ENCODE data around the gene ACTG1.

DNA sequence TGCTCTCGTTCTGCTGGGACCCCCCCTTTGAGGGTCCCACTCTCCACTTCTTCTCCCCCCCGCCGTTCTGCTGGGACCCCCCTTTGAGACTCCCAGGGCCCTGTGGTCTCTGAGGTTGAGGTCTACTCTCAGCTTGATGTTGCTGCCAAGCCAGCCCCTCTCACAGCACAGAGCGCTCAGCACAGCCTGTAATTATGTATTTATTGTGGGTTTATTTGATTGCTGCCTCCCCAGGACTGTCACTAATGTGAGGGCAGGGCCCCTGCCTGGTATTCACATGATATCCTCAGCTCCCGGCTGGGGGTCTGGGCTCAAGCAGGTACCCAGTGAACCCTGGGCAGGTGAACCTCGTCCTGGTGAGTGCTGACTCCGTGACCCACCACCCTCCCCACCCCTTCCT is 35.4 kb downstream of the ACTG1 start:
- TF ChIP-seq, protein P1, sequence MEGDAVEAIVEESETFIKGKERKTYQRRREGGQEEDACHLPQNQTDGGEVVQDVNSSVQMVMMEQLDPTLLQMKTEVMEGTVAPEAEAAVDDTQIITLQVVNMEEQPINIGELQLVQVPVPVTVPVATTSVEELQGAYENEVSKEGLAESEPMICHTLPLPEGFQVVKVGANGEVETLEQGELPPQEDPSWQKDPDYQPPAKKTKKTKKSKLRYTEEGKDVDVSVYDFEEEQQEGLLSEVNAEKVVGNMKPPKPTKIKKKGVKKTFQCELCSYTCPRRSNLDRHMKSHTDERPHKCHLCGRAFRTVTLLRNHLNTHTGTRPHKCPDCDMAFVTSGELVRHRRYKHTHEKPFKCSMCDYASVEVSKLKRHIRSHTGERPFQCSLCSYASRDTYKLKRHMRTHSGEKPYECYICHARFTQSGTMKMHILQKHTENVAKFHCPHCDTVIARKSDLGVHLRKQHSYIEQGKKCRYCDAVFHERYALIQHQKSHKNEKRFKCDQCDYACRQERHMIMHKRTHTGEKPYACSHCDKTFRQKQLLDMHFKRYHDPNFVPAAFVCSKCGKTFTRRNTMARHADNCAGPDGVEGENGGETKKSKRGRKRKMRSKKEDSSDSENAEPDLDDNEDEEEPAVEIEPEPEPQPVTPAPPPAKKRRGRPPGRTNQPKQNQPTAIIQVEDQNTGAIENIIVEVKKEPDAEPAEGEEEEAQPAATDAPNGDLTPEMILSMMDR (IDR thresholded peaks at IDR 0.05), result no peak
- TF ChIP-seq POLR2A (IDR thresholded peaks at IDR 0.05), result no peak

Data from testis (tissue), 2 donors.